GM18508 (cell line): Measurements from ENCODE around the gene MAP1B.

Experiments used
- ATAC-seq: cut with Tn5 transposase; IDR thresholded peaks from one replicate; pipeline ENCODE4 v1.9.1; 2021; ENCODE audit warnings: moderate number of reproducible peaks; ENCODE audit not compliant: insufficient read depth, unreplicated experiment

The MAP1B gene

GRCh38 chr5:72093824-72094223, 13.5 kb upstream of the MAP1B start:
- ATAC-seq, result no peak

DNA sequence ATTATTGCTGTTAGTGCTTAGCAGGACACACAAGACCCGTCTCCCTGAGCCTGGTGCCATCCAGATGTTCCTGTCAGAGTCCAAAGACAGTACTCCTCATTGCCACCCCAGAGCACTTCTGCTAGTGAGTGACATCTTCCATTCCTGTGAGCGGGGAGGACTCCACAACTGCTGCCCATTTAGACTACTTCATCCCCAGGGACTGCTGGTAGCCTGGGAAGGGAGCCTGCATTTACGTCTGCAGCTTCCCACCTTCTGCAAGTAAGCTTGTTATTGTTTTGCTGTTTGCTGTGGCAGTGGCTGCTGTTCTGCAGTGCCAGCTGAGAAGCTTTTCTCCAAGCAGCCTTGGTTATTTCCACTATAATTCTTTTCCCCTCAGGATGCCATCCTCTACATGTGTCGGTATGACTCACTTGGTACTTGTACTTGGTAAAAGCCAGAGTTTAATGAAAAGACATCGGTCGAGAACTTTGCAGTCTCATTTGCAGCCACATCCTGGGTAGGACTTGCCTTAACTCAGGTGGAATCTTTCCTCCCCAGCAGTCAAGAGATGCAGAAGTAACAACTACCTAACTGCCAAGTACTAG, 10.6 kb upstream of the MAP1B start:
- ATAC-seq, result no peak

DNA sequence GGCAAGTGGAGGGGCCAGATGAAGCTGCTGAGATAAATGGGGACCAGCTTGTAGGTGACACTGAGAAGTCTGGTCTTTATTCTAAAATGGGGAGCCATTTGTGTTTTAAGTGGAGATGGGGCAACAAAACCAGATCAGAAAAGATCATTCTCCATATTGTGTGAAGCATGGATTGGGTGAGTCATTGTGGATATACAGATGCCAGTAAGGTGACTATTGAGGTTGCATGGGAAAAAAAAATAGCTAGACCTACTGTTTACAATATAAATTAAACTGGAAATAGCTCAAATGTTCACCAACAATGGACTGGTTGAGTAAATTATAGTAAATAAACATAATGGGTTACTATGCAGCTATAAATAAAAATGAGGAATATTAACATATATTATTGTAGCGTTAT, 5.4 kb upstream of the MAP1B start:
- no peak for ATAC-seq

DNA sequence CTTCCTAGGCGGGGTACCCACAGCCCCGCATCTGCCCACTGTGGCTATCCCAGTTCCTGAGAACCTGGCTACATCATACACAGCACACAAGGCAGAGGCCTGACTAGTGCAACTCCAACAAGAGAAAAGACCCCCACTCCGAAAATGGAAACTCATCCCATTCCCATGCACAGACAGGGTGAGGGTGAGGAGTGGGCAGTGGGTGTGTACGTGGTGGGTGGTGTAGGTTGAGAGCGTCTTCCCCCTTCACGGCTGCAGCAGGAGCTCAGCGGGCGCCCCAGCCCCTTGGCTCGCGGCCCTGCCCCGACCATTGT, 501 bp upstream of the MAP1B start:
- ATAC-seq, result no peak

GRCh38 chr5:72107901-72108201, 576 bp downstream of the MAP1B start:
- ATAC-seq, result no peak

GRCh38 chr5:72108202-72109061, 1.2 kb downstream of the MAP1B start:
- ATAC-seq, result no peak

- no peak for ATAC-seq
These were observed 1.8 kb downstream of the MAP1B start for GRCh38 chr5:72109062-72109411.

DNA sequence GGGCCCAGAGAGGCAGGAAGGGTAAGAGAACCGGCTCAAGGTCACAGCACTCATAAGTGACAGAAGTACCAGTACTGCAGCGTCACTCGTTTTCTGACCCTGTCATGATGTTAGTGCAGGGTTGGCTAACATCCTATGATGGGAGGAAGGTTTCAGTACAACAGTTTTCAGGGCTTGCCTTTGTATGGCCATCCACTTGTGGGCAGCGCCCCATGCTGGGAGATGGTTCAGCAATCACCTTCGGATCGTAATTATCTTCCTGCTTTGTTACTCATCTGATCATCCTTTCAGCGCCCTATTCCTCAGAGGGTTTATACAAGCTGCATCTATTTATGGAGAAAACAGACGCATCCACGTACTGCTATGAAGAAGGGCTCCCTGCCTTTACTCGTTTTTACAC, 2.4 kb downstream of the MAP1B start:
- ATAC-seq, result no peak

DNA sequence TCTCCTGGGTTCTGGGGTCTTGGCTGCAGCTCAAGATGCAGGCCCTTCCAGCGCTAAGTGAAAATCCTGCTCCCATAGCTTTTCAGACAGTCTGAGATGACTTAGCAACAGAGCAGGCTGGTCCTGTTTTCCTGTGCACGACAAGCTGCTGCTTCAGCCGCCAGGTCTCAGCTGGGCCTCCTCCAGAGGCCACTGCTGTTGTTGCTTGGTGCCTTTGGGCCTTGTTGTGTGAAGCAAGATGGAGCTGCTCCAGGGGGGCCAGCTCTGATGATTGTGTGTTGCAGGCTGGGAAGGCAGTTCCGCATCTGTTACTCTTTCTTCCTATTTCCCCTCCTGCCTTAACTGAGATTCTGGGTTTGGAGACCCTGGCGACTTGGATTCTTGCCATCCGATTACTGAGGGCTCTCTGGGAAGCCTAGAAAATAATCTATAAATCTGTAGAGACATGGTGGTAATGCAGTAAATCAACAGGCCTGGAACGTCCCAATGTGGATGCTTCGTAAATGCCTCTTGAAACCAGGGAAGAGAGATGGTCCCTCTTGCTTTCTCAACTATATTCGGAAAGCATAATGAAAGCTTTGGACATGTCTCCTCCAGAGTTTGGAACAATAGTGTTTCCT, 3.2 kb downstream of the MAP1B start:
- no peak for ATAC-seq

- ATAC-seq, result no peak
These were observed 5.1 kb downstream of the MAP1B start for GRCh38 chr5:72112389-72112788.

DNA sequence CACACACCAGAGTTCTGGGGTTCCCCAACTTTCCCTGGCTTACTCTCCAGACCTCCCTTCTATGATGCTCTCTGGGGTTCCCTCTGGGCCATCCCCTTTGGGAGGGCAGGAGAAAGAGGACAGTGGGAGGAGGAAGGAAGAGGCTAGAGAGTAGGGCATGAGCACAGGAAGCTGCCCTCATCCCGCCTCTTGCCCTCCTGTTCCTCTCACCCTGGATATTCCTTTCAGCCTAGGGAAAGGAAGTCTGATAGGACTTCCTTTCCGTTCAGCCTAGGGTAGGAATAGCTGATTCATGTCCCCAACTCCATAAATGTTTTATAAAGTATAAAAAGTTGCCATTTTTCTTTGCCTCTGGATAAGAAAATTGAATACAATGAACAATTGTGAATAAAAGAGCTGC, 7.4 kb downstream of the MAP1B start:
- ATAC-seq, result no peak

DNA sequence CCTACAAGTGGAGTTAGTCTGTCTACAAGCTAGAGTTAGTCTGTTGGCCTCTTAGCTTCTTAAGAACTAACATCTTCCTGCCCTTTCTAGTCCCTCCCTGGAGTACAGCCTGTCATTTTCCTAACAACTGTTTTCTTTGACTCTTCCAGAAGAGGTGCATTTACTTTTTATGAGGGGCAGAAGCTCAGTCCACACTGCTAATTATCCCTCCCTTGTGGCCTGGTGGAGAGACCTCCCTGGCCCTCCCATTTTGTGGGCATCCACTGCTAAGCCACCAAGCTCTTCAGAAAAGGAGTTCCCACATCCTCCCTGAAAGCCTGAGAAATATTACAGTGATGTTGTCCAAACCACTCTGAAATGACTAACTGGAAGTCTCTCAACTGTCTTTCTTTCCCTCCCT, 8.0 kb downstream of the MAP1B start:
- no peak for ATAC-seq

GRCh38 chr5:72117307-72117706, 10.0 kb downstream of the MAP1B start:
- no peak for ATAC-seq

- ATAC-seq, result no peak
These were observed 13.9 kb downstream of the MAP1B start for GRCh38 chr5:72121052-72121779.

GRCh38 chr5:72121780-72122445, 14.6 kb downstream of the MAP1B start:
- ATAC-seq, result no peak

DNA sequence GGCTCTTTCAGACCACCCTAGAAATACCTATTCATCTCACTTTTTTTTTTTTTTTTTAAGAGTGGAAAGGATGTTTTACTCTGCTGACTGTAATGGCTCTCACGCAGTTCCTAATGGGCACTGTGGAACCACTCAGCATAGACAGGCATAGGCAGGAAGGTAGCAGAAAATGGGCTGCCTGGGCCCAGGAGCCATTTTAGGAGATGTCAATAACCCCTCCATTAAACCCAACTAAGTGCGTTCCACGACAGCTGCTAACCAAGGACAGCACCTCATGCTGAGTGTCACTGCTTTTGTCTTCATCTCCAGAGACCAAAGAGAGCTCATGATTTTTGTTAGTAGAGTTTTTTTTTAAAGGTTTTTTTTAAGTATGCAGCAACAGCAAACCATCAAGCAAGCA, 15.3 kb downstream of the MAP1B start:
- no peak for ATAC-seq

- no peak for ATAC-seq
These were observed 16.6 kb downstream of the MAP1B start for GRCh38 chr5:72123764-72124376.

DNA sequence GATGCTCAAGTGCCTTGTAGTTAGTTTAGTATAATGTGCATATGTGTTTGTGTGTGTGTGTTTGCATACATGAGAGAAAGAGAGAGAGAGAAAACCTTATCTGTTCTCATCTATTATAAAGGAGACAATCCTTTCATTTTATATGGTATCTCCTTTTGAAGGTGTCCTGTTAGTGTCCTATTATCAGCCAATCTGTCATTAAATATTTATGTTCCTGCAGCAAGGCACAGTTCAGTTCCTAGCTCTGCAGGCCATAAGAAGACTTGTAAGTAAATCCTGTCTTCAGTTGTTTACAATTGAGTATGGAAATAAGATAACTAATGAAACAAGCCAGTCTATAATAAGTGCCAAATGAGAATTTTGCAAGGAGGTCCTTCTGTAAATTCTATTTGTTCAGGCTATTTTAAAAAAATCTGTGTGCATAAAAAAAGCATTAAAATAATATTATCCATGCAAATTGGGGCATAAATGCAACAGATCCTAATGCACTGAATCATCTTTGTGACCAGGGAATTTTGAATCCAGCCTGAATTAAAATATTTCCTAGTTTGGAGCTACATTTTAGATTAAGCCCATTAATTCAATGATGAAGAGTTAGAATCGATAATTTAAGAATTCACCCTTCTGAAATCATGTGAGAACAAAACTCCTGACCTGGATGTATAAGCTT, 18.1 kb downstream of the MAP1B start:
- ATAC-seq, result no peak

DNA sequence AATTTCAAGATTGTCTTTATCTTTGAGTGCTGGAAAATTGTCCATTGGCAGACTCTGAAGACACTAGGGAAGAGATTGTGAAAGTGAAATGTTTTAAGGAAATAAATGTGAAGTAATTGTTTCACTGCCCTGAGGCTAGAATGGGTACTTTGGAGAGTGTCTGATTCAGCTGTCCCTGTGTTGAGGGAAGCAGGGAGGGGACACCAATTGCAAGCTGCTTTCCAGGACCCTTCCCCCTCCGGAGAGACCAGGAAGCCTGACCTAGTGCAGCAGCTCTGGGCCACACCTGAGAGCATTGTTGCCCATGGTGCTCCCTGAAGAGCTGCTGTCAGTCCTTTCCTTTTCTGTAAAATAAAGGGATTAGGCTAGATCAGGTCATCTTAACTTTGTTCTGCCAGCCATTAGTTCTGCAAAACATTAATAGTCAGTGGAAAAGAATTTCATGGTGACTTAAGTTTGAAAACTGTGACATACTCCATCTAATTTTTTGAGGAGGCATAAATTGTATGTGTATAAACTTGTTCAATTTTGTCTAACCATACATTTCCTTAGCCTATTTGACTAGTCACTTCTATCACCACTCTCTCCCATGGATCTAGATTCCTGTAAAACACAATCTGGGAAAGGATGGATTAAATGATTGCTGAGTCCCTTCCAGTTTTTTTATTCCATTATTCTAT, 18.8 kb downstream of the MAP1B start:
- ATAC-seq, result no peak
